GM13976 (cell line): Measurements from ENCODE around the gene NREP.

Experiments used
- DNase-seq: peaks from one replicate; pipeline ENCODE4 v3.0.0; 2012; ENCODE audit warnings: low spot score
- CTCF ChIP-seq: IDR thresholded peaks from 2 replicates; pipeline ENCODE4 v1.5.1; 2012; ENCODE audit warnings: borderline replicate concordance, mild to moderate bottlenecking; ENCODE audit not compliant: insufficient read depth; ENCODE audit errors: extremely low read depth, missing control alignments, control extremely low read depth
- in situ Hi-C: fragments of 300-500 bp; cut with MboI; formaldehyde crosslinking; loops from one replicate; pipeline ENCODE4 v1.12.0; 2022; ENCODE audit warnings: low sequenced_read_pairs, mixed read lengths, inconsistent platforms; ENCODE audit not compliant: unreplicated experiment

Gene NREP

GRCh38 chr5:111679611-111680010 lies 77.4 kb downstream of the NREP start:
- DNase-seq = no peak
- TF ChIP-seq CTCF = no peak
- in situ Hi-C loops = no loop called here
